Kidney capillary endothelial cell (primary cell): ENCODE measurements around the gene FYCO1.

ENCODE experiments used
- DNase-seq: peaks from one replicate; pipeline ENCODE4 v3.0.0-alpha.2; 2018; ENCODE audit warnings: low spot score

FYCO1 gene

DNA sequence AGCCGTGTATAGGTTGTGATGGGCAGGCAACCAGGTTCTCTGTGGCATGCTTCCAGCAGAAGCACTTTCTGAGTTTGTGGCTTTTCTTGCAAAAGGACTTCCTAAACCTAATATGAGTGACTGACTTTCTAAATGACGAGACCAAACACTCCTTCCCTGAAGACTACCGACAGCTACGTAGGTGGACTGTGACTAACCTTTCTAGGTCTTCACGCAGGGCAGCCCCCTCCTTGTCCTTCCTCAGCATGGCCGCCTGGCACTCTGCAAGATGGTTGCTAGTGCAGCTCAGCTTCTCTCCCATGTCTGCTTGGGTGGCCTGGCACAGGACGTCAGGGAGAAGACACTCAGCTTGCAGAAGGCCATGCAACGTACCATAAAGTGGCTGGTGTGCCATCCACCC, 31.5 kb downstream of the FYCO1 start:
- DNase-seq = no peak

DNA sequence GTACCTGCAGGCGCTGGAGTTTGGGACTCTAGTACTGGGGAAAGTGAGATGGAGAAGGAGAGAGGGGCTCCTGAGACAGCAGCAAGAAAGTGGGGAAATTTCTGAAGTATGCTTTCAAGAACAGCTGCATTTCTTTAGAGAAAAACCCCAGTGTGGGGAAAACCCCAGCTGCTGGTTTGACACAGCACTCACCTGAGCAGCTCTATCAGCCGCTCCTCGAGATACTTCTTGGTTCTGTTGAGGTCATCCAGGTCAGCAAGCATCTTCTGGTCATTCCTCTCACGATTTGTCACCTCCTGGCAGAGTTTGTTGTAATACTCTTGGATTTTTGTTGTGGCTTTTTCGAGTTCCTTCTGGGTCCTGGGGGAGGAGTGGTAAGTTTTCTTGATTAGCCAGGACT, 33.6 kb downstream of the FYCO1 start:
- no peak for DNase-seq

- no peak for DNase-seq
Measured at GRCh38 chr3:45960289-45960688, 35.3 kb downstream of the FYCO1 start.

DNA sequence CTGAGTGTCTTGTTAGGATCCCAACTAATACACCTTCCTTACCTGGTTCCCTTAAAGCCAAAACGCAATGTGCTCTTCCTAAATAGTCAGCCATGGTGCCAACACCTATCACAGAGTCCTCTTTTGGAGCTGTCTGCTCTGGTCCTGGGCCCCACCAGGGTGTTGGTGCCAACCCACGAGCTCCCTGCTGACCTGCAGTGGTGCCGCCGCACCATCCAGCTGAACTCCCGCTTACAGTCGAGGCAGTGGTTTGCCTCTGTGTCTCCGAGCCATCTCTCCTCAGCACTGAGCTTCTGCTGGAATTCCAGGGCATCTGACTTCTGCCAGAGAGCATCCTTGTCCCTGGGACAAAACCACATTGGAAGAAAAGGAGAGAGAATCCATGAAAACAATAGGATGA, 36.4 kb downstream of the FYCO1 start:
- no peak for DNase-seq

GRCh38 chr3:45958321-45958791, 37.3 kb downstream of the FYCO1 start:
- no peak for DNase-seq

DNA sequence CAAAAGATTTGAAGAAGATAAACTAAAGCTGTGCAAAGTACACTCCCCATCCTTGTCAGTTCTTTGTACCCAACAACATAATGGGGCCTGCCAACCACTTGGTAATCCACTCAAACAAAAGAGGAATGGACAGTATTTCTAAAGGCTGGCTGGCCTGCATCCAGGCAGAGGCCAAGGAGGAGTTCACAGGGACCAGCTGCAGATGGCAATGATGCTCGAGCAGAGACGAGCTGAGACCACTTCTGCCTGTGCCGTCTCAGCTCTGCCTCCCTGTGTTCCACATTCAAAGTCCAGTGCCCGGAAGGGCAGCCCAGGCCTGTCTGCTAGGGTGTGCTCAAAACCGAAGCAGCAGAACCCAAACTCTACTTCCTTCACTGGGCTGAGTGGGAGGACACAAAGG, 38.0 kb downstream of the FYCO1 start:
- DNase-seq = no peak

- no peak for DNase-seq
Measured at GRCh38 chr3:45955706-45956105, 39.9 kb downstream of the FYCO1 start.

GRCh38 chr3:45955017-45955647, 40.5 kb downstream of the FYCO1 start:
- no peak for DNase-seq

DNA sequence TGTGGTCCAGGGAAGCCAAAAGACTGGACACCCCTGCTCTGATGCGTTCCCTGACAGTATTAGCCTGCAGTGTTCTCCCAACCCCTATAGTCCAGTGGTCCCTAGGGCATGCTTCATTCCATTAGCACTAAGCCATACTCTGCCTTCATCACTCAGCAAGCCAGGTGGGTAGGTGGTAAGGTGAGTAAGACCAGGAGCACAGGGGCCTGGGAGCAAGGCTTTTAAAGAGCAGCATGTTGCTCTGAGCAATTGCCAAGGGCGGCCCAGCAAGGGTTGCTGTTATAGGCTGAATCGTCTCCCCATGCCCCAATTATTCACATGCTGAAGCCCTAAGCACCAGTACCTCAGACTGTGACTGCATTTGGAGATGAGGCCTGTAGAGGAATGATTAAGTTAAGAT, 41.3 kb downstream of the FYCO1 start:
- DNase-seq = no peak

DNA sequence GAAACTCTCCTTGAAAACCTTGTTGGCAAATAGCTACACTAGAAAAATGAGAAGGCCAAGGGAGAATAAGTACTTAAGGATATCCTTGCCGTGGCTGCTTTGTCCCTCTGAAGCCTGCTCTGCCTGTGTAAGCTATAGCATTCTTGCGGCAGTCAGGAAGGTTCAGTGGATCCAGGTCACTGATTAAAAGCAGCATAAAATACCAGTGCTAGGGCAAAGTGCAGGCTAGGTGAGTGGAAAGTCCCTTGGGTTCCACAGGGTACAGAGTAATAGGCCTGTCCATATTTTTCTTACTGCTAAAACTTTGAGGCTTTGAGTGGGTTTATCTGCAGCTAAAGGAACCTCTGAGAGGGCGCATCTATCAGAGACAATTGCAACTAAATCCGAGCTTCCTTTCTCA, 42.1 kb downstream of the FYCO1 start:
- no peak for DNase-seq

DNA sequence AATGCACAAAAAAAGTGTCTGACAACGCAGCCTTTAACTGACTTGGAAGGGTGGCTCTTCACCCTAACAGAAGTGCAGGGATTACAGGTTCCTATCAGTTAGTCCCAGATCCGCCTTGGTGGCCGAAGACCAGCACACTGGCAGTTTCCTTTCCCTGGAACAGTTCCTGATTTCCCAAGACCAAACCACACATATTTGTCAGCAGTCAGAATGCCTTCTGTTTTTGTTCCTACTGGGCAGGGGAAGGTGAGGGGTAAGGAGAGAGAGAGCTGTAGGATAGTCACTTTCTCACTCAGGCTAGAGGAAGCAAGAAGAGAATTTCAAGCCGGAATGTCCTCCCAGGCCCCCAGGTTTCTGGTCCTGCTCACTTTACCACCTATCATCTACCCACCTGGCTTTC, 43.2 kb downstream of the FYCO1 start:
- no peak for DNase-seq

DNA sequence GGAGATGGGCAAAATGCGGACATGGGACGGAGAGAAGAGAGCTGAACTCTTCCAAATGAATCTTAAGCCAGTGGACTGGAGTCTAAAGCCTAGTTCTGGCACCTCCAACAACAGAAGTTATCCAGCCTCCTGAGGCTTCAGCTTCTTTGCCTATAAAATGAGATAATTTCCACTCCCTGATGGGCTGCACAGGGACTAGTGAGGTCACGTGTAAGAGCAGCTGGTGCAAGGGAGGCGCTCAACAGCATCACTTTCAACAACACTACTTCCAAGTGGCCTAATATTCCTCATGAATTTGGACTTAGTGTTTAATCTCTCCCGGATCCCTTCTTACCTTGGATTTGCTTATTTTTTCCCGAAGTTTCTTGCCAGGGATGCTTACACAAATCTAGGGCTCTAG, 43.7 kb downstream of the FYCO1 start:
- DNase-seq = no peak

DNA sequence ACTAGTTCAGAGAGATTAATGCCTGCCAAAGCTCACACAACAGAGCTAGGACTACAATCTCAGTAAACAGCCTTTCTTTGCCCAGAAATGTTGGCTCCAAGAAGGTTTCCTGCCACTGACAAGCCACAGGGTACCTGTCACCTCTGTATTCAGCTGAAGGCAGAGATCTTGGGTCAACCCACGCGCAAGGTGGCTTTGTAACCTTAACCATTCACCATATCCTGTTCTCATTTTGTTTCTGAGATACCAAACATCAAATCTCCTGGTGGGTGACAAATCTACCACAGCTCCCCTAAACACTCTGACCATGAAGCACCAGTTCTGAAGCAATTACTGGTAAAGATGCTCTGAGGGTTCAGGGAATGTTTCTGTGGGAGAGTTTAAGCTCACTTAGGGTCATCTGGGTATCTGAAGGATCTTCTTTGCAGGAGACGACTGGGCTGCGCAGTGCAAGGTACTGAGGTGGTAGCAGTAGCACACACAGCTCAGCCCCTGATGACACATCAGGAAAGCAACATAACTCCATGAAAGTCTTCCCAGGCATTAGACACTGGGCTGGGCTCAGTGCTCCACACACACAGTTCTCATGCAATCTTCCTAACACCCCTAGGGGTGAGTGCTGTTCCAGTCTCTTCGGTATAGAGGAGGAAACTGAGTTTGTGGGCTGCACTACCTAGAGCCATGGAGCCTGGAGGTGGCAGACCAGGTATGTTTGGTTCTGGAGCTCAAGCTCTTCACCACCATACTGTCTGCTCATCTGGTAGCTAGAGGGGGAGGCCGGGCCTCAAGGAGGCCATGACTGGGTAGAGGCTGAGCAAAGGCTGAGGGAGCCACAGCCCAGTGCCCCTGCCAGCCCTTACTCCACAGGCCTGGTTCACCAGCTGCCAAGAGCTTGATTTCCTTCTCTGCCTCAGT, 44.7 kb downstream of the FYCO1 start:
- no peak for DNase-seq

GRCh38 chr3:45950131-45950530, 45.5 kb downstream of the FYCO1 start:
- DNase-seq = no peak

- no peak for DNase-seq
Measured at GRCh38 chr3:45949432-45949831, 46.2 kb downstream of the FYCO1 start.

GRCh38 chr3:45948881-45949280, 46.7 kb downstream of the FYCO1 start:
- DNase-seq = no peak

DNA sequence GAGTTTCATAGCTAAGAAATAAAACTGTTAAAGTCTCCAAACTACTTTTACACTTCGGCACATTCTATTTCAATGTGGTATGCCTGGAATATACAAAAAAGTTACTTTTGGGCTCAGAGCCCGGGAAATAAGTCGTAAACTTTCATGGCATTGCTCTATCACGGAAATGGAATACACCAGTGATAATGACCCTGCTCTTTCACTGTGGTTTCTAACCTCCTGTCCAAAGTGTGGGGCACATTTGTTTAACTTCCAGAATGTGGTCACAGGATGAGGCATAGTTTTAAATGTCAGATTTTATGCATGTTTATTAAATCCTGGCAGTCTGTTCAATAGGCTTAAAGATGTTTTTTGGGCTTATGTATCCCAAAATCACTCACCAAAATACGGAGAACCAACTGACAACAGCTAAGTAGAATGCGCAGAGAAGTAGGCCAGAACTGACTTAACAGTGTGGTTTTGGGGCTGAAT, 47.3 kb downstream of the FYCO1 start:
- DNase-seq = no peak

- no peak for DNase-seq
Measured at GRCh38 chr3:45947361-45947760, 48.3 kb downstream of the FYCO1 start.

DNA sequence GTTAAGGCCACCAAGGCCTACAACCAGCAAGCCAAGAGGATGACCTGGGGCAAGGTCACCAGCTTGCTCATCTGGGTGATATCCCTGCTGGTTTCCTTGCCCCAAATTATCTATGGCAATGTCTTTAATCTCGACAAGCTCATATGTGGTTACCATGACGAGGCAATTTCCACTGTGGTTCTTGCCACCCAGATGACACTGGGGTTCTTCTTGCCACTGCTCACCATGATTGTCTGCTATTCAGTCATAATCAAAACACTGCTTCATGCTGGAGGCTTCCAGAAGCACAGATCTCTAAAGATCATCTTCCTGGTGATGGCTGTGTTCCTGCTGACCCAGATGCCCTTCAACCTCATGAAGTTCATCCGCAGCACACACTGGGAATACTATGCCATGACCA, 48.7 kb downstream of the FYCO1 start:
- DNase-seq = no peak

GRCh38 chr3:45946307-45946706, 49.3 kb downstream of the FYCO1 start:
- DNase-seq = no peak

DNA sequence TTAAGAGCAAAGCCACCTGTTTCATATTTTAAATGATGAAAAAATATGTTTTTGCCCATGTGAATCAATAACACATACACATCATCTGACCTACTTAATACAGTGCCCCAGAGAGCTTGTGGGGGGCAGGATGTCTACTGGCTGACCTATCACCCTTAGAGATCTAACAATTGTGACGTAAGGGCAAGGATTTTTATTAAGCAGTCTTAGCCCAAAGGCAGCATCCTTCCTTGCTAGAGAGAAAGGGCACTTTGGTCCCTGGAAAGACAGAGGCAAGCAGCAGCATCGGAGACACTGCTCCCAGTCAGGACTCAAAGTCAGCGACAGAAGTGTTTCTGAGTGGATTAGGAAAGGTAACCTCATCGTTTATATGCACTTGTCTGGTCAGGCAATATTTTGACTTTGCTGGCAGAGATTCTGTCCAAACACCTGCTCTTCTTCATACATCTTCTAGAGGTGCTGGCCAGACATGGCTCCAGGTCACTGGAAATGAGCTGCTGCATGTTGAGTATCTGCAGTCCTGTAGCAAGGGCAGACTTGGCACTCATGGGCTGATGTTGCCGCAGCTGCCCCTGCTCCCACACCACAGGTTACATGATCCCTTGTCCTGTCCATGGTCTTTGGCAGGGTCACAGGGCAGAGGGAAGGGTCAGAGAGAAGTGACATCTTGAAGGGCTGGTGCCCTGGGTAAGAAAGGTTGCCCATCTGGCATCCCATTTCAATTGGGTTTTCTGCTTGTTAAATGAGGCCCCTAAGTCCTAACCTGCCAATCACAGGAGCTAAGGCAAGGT, 50.6 kb downstream of the FYCO1 start:
- no peak for DNase-seq

GRCh38 chr3:45943207-45943846, 52.3 kb downstream of the FYCO1 start, which contains the start of gene CXCR6:
TSS of gene CXCR6 (plus strand) at chr3:45943464. CDS start at chr3:45946482, 3,018 bp downstream.
- DNase-seq = no peak
